Measurements from ENCODE around the gene TP73. TPM values are rescaled to one million over a fixed set of nuclear protein-coding genes. Genes with fewer than 3 reads are reported as not detected.

Gene TP73
- total RNA-seq, 1 experiment from 2014 or later, result 2.0 TPM

GRCh38 chr1:3672231-3672970 lies 20.1 kb downstream of the TP73 start:
- DNase-seq (ENCODE audit: low spot score), result no peak

GRCh38 chr1:3672971-3673361 lies 20.6 kb downstream of the TP73 start:
- DNase-seq (ENCODE audit: low spot score), result no peak

- no peak for DNase-seq (ENCODE audit: low spot score)
Measured at GRCh38 chr1:3673381-3674099, 21.2 kb downstream of the TP73 start.

- DNase-seq (ENCODE audit: low spot score), result no peak
Measured at GRCh38 chr1:3674100-3675094, 22.1 kb downstream of the TP73 start.

- DNase-seq (ENCODE audit: low spot score), result no peak
Measured at GRCh38 chr1:3675436-3675835, 23.1 kb downstream of the TP73 start.

- DNase-seq (ENCODE audit: low spot score), result no peak
Measured at GRCh38 chr1:3676581-3677470, 24.5 kb downstream of the TP73 start.

- DNase-seq (ENCODE audit: low spot score), result no peak
Measured at GRCh38 chr1:3677484-3677883, 25.2 kb downstream of the TP73 start.

GRCh38 chr1:3678361-3679097 lies 26.2 kb downstream of the TP73 start:
- DNase-seq (ENCODE audit: low spot score), result no peak

- DNase-seq (ENCODE audit: low spot score), result no peak
Measured at GRCh38 chr1:3679098-3679555, 26.8 kb downstream of the TP73 start.

- no peak for DNase-seq (ENCODE audit: low spot score)
Measured at GRCh38 chr1:3679799-3680453, 27.6 kb downstream of the TP73 start.

- no peak for DNase-seq (ENCODE audit: low spot score)
Measured at GRCh38 chr1:3680488-3681230, 28.3 kb downstream of the TP73 start.

GRCh38 chr1:3681231-3681897 lies 29.0 kb downstream of the TP73 start:
- DNase-seq (ENCODE audit: low spot score), result no peak

- DNase-seq (ENCODE audit: low spot score), result no peak
Measured at GRCh38 chr1:3681898-3682806, 29.8 kb downstream of the TP73 start.

GRCh38 chr1:3683197-3683596 lies 30.9 kb downstream of the TP73 start:
- DNase-seq (ENCODE audit: low spot score), result no peak

GRCh38 chr1:3683992-3684391 lies 31.7 kb downstream of the TP73 start:
- no peak for DNase-seq (ENCODE audit: low spot score)

- no peak for DNase-seq (ENCODE audit: low spot score)
Measured at GRCh38 chr1:3685222-3685621, 32.9 kb downstream of the TP73 start.

- no peak for DNase-seq (ENCODE audit: low spot score)
Measured at GRCh38 chr1:3685906-3686305, 33.6 kb downstream of the TP73 start.

Data from H4 (cell line).